COLO668 (cell line): ENCODE measurements around the gene GPX5.
A peak's percentile ranks its signal among the peaks of the same experiment; 100 is the strongest.
"Not testable (repeated sequence)": the region's sequence is repeated elsewhere in the genome, so short reads cannot be mapped to it uniquely, and the experiment has no call there.

Source experiments
- DNase-seq: peaks from one replicate; lab custom pipeline; 2025; ENCODE audit not compliant: unreplicated experiment; lab: John Stamatoyannopoulos, UW

GPX5 gene

GRCh38 chr6:28512387-28512786 is 13.3 kb upstream of the GPX5 start:
- DNase-seq, result not testable (repeated sequence)

- DNase-seq, result no peak
Measured at GRCh38 chr6:28515676-28516075, 10.0 kb upstream of the GPX5 start, which contains the start of gene GPX6. GPX6 (minus strand) TSS chr6:28515793; CDS start chr6:28515743, 50 bp downstream.

GRCh38 chr6:28517964-28518363 is 7.7 kb upstream of the GPX5 start:
- no peak for DNase-seq

- no peak for DNase-seq
Measured at GRCh38 chr6:28522594-28523240, 3.0 kb upstream of the GPX5 start.

- DNase-seq, result no peak
Measured at GRCh38 chr6:28523241-28523622, 2.4 kb upstream of the GPX5 start.

GRCh38 chr6:28530777-28531176 is 5.1 kb downstream of the GPX5 start:
- no peak for DNase-seq

GRCh38 chr6:28531479-28532128 is 5.9 kb downstream of the GPX5 start:
- DNase-seq, result no peak

GRCh38 chr6:28534306-28534705 is 8.6 kb downstream of the GPX5 start:
- DNase-seq, result no peak

- DNase-seq, result no peak
Measured at GRCh38 chr6:28534875-28535274, 9.2 kb downstream of the GPX5 start.

- no peak for DNase-seq
Measured at GRCh38 chr6:28537065-28537464, 11.4 kb downstream of the GPX5 start.

- DNase-seq, result no peak
Measured at GRCh38 chr6:28537509-28538140, 11.9 kb downstream of the GPX5 start.

GRCh38 chr6:28541996-28542395 is 16.3 kb downstream of the GPX5 start:
- DNase-seq, result no peak

GRCh38 chr6:28542440-28543296 is 17.0 kb downstream of the GPX5 start:
- DNase-seq, result peak; percentile 1

- DNase-seq, result no peak
Measured at GRCh38 chr6:28543651-28544610, 18.2 kb downstream of the GPX5 start.

GRCh38 chr6:28545955-28546354 is 20.3 kb downstream of the GPX5 start:
- DNase-seq, result no peak

GRCh38 chr6:28547003-28547402 is 21.3 kb downstream of the GPX5 start:
- DNase-seq, result not testable (repeated sequence)

- no peak for DNase-seq
Measured at GRCh38 chr6:28551891-28552666, 26.4 kb downstream of the GPX5 start.

GRCh38 chr6:28553384-28553985 is 27.8 kb downstream of the GPX5 start:
- no peak for DNase-seq
